NCI-H1105 treated with DMSO at 0.1 percent for 48 hours (cell line): Measurements from ENCODE around the gene SLC24A4.

Experiments used
- DNase-seq: peaks from one replicate; lab custom pipeline; 2025; lab: John Stamatoyannopoulos, UW

The SLC24A4 gene

GRCh38 chr14:92323011-92323915 lies at the start of gene SLC24A4:
SLC24A4 (plus strand) TSS chr14:92323165; CDS start chr14:92323831, 666 bp downstream.
- DNase-seq, result peak; percentile 38

GRCh38 chr14:92273166-92273565 lies 49.8 kb upstream of the SLC24A4 start:
- no peak for DNase-seq

DNA sequence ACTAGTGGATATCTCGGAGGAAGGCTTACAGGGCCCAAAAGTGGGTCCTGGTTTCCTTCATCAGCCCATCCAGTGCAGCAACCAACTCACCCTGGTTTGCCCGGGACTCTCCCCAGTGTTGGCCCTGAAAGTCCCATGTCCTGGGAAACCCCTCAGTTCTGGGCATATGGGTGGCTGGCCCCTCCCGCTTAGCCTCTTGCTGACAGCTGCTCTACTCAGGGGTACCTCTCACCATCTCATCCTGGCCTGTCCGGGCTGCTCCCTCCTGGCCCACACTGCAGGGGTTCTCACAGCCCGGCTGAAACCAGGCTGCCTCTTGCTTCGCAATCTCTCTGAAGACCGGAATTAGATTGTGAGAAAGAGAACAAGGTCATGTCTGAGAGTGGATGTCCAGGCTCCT lies 48.9 kb upstream of the SLC24A4 start:
- DNase-seq, result no peak

DNA sequence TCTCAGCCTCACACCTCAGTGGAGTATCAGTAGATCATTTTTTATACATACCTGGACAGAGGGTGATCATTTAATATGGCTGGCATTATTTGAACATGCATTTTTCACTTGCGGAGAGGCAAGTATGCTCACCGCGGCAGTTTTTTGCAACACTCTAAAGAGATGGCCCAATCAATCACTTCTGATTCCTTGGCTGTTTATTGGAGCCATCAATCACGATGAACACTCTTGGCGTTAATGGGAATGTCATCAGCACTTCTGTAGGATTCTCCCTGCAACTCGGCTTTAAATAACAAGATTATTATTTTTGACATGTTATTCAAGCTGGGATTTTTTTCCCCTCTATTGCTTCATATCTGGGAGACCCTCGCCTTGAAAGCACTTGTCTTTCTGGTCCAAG lies 46.9 kb upstream of the SLC24A4 start:
- DNase-seq, result no peak

- DNase-seq, result no peak
Measured at GRCh38 chr14:92277031-92277430, 45.9 kb upstream of the SLC24A4 start.

GRCh38 chr14:92280554-92281262 lies 42.3 kb upstream of the SLC24A4 start:
- DNase-seq, result no peak

GRCh38 chr14:92282669-92283068 lies 40.3 kb upstream of the SLC24A4 start:
- no peak for DNase-seq

GRCh38 chr14:92285311-92285710 lies 37.7 kb upstream of the SLC24A4 start:
- DNase-seq, result no peak

DNA sequence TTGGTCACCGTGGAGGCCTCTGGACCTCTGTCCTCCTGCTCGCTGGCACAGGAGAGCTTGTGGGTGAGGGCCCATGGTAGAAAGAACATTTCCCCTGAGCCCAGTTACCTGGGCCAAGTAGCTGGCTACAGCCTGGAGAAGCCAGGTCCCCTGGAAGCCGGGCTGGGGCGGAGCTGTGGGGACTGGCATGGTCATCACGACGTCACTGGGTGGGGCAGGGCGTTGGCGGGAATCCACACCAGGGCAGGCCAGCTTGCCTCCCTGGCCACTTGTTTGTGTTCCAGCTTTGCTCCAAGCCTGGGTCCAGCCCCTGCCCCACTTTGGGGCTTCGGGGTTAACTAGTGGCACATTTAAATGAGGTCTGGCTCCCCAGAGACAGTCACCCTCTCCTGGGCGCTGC lies 35.0 kb upstream of the SLC24A4 start:
- DNase-seq, result no peak

GRCh38 chr14:92288994-92289660 lies 33.8 kb upstream of the SLC24A4 start:
- no peak for DNase-seq

- DNase-seq, result no peak
Measured at GRCh38 chr14:92292673-92293072, 30.3 kb upstream of the SLC24A4 start.

DNA sequence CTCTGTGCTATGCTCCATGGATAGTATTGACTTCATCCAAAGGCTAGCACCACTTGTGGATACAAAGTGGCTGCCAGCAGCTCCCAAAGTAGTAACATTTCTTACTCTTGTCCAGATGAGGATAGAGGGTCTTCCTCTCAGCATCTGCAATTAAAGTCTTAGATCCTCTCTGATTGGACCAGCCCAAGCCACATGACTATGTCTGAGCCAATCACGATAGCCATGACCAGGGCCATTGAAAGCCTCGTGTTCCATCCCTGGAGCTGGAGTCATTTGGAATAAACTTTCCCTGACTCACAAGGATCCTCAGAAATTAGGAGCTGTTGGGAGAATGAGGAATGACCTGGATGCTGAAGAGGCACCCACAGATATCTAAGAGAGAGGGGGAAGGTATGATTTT lies 28.5 kb upstream of the SLC24A4 start:
- DNase-seq, result no peak

GRCh38 chr14:92297818-92298595 lies 25.0 kb upstream of the SLC24A4 start:
- no peak for DNase-seq

- DNase-seq, result no peak
Measured at GRCh38 chr14:92302481-92302880, 20.5 kb upstream of the SLC24A4 start.

DNA sequence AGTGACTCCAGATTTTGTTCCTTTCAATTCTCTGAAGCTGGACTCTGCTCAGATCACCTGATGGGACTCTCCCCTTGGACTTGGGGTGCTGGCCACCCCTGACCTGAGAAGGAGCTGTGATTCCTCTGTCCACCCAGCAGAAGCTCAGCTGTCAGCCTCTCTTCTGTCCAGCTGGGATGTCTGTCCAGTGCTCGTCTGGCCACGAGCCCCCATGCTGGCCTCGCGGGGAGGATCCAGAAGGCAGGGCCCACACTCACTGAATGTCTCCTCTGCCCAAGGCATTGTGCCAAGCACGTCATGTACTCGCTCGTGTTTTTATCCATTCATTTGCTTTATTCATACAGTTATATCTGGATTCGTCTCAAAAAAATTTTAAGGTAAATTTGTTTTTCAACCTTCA lies 14.2 kb upstream of the SLC24A4 start:
- no peak for DNase-seq

- DNase-seq, result no peak
Measured at GRCh38 chr14:92309968-92310530, 12.9 kb upstream of the SLC24A4 start.

- DNase-seq, result peak; percentile 22
Measured at GRCh38 chr14:92310776-92311375, 12.1 kb upstream of the SLC24A4 start.

- no peak for DNase-seq
Measured at GRCh38 chr14:92314182-92314581, 8.8 kb upstream of the SLC24A4 start.

DNA sequence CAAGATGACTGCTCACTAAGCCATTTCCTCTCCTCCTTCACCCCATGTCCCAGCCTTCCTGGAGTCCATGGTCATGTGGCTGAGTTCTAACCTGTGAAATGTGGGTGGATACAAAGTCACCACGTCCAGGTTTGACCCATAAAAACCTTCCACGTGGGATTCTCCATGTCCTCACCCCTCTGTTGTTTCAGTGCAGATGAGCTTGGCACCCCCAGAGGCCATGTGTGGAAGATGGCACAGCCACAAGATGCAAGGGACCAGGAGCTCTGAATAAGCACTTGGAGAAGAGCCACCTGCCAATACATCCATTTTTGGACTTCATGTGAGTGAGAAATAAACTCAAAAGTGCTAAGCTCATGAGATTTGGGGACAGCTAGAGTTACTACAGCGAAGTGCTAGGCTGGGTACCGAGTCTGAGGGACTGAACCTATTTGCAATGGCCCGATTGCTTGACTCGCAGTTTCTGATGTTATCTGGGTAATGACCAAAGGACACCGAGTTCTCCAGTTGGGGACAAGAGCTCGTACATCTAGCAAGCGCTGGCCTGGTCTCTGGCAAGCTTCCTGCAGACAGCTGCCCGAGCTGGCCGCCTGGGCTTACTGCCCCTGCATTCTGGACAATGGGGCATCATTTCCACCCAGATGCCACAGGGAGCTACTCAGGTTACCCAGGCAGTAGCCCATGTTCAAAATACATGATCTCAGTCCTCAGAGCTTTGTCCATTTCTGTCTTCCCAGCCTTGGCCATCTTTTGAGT lies 7.7 kb upstream of the SLC24A4 start:
- DNase-seq, result no peak

GRCh38 chr14:92316176-92316575 lies 6.8 kb upstream of the SLC24A4 start:
- no peak for DNase-seq
